IMR-90 (cell line): ENCODE results near the gene AADACL4. TPM values are rescaled to one million over a fixed set of nuclear protein-coding genes. Genes with fewer than 3 reads are reported as not detected.

Experiments
- ATAC-seq: fragments of 200-7000 bp; cut with Tn5 transposase; 2 replicates; pipeline ENCODE4 v1.9.1; 2020; ENCODE audit warnings: low read depth, mild to moderate bottlenecking, moderate library complexity
- BruUV-seq: library from RNA; stranded (reverse); fragments of 400-500 nt; replicated peaks from 2 replicates; lab custom pipeline; 2021; lab: Mats Ljungman, UMichigan
- CTCF ChIA-PET: fragments of 300-600 bp; formaldehyde crosslinking; extraction: SDS; loops from one replicate; lab custom pipeline; 2021; ENCODE audit warnings: antibody characterized with exemption; lab: Yijun Ruan, JAX
- POLR2A ChIA-PET: fragments of 300-600 bp; sonication (Branson Sonifier 250); formaldehyde crosslinking; loops from one replicate; lab custom pipeline; 2022; ENCODE audit warnings: antibody characterized with exemption; ENCODE audit not compliant: unreplicated experiment; lab: Charles Lee
- DNase-seq: peaks from one replicate; pipeline ENCODE4 v3.0.0; 2013
- H2AFZ ChIP-seq: replicated peaks from 2 replicates; pipeline ENCODE3; 2013; ENCODE audit warnings: low read length, mild to moderate bottlenecking; ENCODE audit not compliant: poor library complexity
- H2AK5ac ChIP-seq: 2 replicates; pipeline ENCODE4 v1.6.1; 2013; ENCODE audit warnings: low read depth, low read length, inconsistent platforms
- H2AK9ac ChIP-seq: replicated peaks from 2 replicates; pipeline ENCODE3; 2013; ENCODE audit warnings: mild to moderate bottlenecking, low read depth, low read length, moderate library complexity; ENCODE audit not compliant: poor library complexity
- H2BK120ac ChIP-seq: 2 replicates; pipeline ENCODE4 v1.6.1; 2013; ENCODE audit warnings: low read depth, low read length, inconsistent platforms
- H2BK15ac ChIP-seq: 3 replicates; pipeline ENCODE4 v1.6.1; 2013; ENCODE audit warnings: low read depth, low read length, inconsistent platforms
- H2BK20ac ChIP-seq: 2 replicates; pipeline ENCODE4 v1.6.1; 2013; ENCODE audit warnings: low read depth, mild to moderate bottlenecking, inconsistent platforms, low read length, moderate library complexity
- H2BK5ac ChIP-seq: 2 replicates; pipeline ENCODE4 v1.6.1; 2013; ENCODE audit warnings: mild to moderate bottlenecking, low read depth, low read length, inconsistent platforms; ENCODE audit not compliant: poor library complexity, severe bottlenecking
- H3K14ac ChIP-seq: replicated peaks from 2 replicates; pipeline ENCODE4 v1.6.1; 2013; ENCODE audit warnings: low read depth, low read length, inconsistent platforms
- H3K18ac ChIP-seq: 2 replicates; pipeline ENCODE4 v1.6.1; 2013; ENCODE audit warnings: low read depth, low read length, control low read depth
- H3K23ac ChIP-seq: 2 replicates; pipeline ENCODE4 v1.6.1; 2013; ENCODE audit warnings: low read depth, low read length, inconsistent platforms
- H3K27ac ChIP-seq: 2 replicates; pipeline ENCODE4 v1.5.1; 2013; ENCODE audit warnings: mild to moderate bottlenecking, control low read depth, low read length; ENCODE audit not compliant: insufficient read depth
- H3K27me3 ChIP-seq: 2 replicates; pipeline ENCODE4 v1.6.1; 2013; ENCODE audit warnings: low read length; ENCODE audit not compliant: control insufficient read depth, insufficient read depth
- H3K36me3 ChIP-seq: 2 replicates; pipeline ENCODE4 v1.6.1; 2013; ENCODE audit warnings: low read length, mixed read lengths; ENCODE audit not compliant: control insufficient read depth, insufficient read depth
- H3K4ac ChIP-seq: 2 replicates; pipeline ENCODE4 v1.6.1; 2013; ENCODE audit warnings: low read depth, low read length, inconsistent platforms
- H3K4me1 ChIP-seq: 2 replicates; pipeline ENCODE4 v1.6.1; 2013; ENCODE audit warnings: low read length, mixed read lengths; ENCODE audit not compliant: control insufficient read depth, insufficient read depth
- H3K4me2 ChIP-seq: 2 replicates; pipeline ENCODE4 v1.6.1; 2013; ENCODE audit warnings: low read depth, mild to moderate bottlenecking, control low read depth, low read length, moderate library complexity
- H3K4me3 ChIP-seq: 2 replicates; pipeline ENCODE4 v1.5.1; 2013; ENCODE audit warnings: low read depth, mild to moderate bottlenecking, control low read depth, low read length, moderate library complexity; ENCODE audit not compliant: insufficient read depth
- H3K56ac ChIP-seq: 2 replicates; pipeline ENCODE4 v1.6.1; 2013; ENCODE audit warnings: low read length, inconsistent platforms; ENCODE audit not compliant: insufficient read depth; ENCODE audit errors: extremely low read depth
- H3K79me1 ChIP-seq, 2 experiments: 2 replicates each; pipeline ENCODE4 v1.6.1; 2013; ENCODE audit warnings: low read length in 2 of 2, inconsistent platforms in 1 of 2, low read depth in 1 of 2
- H3K9ac ChIP-seq: 2 replicates; pipeline ENCODE4 v1.6.1; 2013; ENCODE audit warnings: low read depth, low read length, control low read depth
- H3K9me1 ChIP-seq: 2 replicates; pipeline ENCODE4 v1.6.1; 2013; ENCODE audit warnings: low read length, inconsistent platforms; ENCODE audit not compliant: insufficient read depth
- H3K9me3 ChIP-seq: 2 replicates; pipeline ENCODE4 v1.6.1; 2013; ENCODE audit warnings: low read length; ENCODE audit not compliant: control insufficient read depth, insufficient read depth
- H4K20me1 ChIP-seq: 2 replicates; pipeline ENCODE4 v1.6.1; 2013; ENCODE audit warnings: low read length, inconsistent platforms; ENCODE audit not compliant: insufficient read depth
- H4K5ac ChIP-seq: 2 replicates; pipeline ENCODE4 v1.6.1; 2013; ENCODE audit warnings: mild to moderate bottlenecking, low read depth, low read length, control low read depth
- H4K8ac ChIP-seq, 2 experiments: 2 replicates each; pipeline ENCODE4 v1.6.1; 2013; ENCODE audit warnings: low read depth in 2 of 2, low read length in 2 of 2, control low read depth in 1 of 2, inconsistent platforms in 1 of 2
- H4K91ac ChIP-seq: 2 replicates; pipeline ENCODE4 v1.6.1; 2013; ENCODE audit warnings: low read depth, low read length, inconsistent platforms; ENCODE audit not compliant: insufficient read depth
- CHD1 ChIP-seq: IDR thresholded peaks from 2 replicates; pipeline ENCODE4 v1.6.1; 2012; ENCODE audit warnings: low read depth, low read length, improper control_type of control experiment
- FOS ChIP-seq: fragments of 150-350 bp; IDR thresholded peaks from 2 replicates; pipeline ENCODE4 v1.6.1; 2016; ENCODE audit warnings: low read depth, low read length
- MXI1 ChIP-seq: IDR thresholded peaks from 2 replicates; pipeline ENCODE4 v1.6.1; 2012; ENCODE audit warnings: low read depth, mild to moderate bottlenecking, low read length, moderate library complexity, borderline replicate concordance
- NFE2L2 ChIP-seq: fragments of 150-350 bp; IDR thresholded peaks from 2 replicates; pipeline ENCODE4 v1.6.1; 2016; ENCODE audit warnings: low read depth, mild to moderate bottlenecking, low read length
- POLR2A ChIP-seq: IDR thresholded peaks from 2 replicates; pipeline ENCODE4 v1.6.1; 2012; ENCODE audit warnings: mild to moderate bottlenecking, low read depth, low read length
- RAD21 ChIP-seq: IDR thresholded peaks from 2 replicates; pipeline ENCODE4 v1.6.1; 2012; ENCODE audit warnings: low read length, improper control_type of control experiment
- SMC3 ChIP-seq: fragments of 150-350 bp; IDR thresholded peaks from 2 replicates; pipeline ENCODE4 v1.6.1; 2016; ENCODE audit warnings: low read depth, mild to moderate bottlenecking, antibody characterized with exemption, low read length, moderate library complexity
- USF2 ChIP-seq: fragments of 150-350 bp; IDR thresholded peaks from 2 replicates; pipeline ENCODE4 v1.6.1; 2017; ENCODE audit warnings: mild to moderate bottlenecking, antibody characterized with exemption, low read length, low read depth
- WGBS, 2 experiments: methylation state at CpG; one replicate each; pipeline versions ENCODE4 v1.1.5 to v1.1.7; 2013; ENCODE audit warnings: missing lambda C conversion rate in 2 of 2; ENCODE audit not compliant: insufficient read length in 1 of 2; ENCODE audit errors: extremely low coverage in 2 of 2; 5-methylcytosine and 5-hydroxymethylcytosine counted together
- dilution Hi-C: fragments of 300-500 bp; cut with HindIII; formaldehyde crosslinking; loops from one replicate; pipeline ENCODE4 v1.14.3; 2018; ENCODE audit warnings: low sequenced_read_pairs; ENCODE audit not compliant: unreplicated experiment
- in situ Hi-C: fragments of 300-500 bp; cut with MboI; formaldehyde crosslinking; loops from 3 replicates; pipeline ENCODE4 v1.14.3; 2019; ENCODE audit warnings: low sequenced_read_pairs, inconsistent platforms, mixed read lengths
- intact Hi-C: fragments of 100-400 bp; cut with micrococcal nuclease; formaldehyde crosslinking; loops from 2 replicates; pipeline ENCODE4 v1.10.0; 2022
- polyA plus RNA-seq, 3 experiments: library from polyadenylated mRNA; depleted of rRNA; stranded (reverse); fragments of >200 nt; gene quantifications; 2 replicates each; pipeline ENCODE4 v1.2.3, GENCODE V29; 2012; ENCODE audit warnings: low replicate concordance in 1 of 3
- total RNA-seq: library from RNA; depleted of rRNA; stranded (reverse); fragments of >200 nt; gene quantifications from 2 replicates; pipeline ENCODE4 v1.2.3, GENCODE V29; 2012

AADACL4 gene
- total and polyA plus RNA-seq, 2 of the 4 experiments (the other 2 are of a cell fraction): not detected

GRCh38 chr1:12703821-12704451 lies 60.1 kb downstream of the AADACL4 start:
- Histone ChIP-seq H2AFZ (no peak overlapping the region), H3K14ac (no peak overlapping the region), H3K27ac (no peak overlapping the region), H2BK120ac (no peak overlapping the region), H3K27me3 (no peaks in the 10 kb centered on the region), H3K4ac (no peak overlapping the region), H2AK5ac (no peak overlapping the region), H3K36me3 (no peaks in the 10 kb centered on the region), H3K4me2 (no peak overlapping the region), H3K79me1 (no peaks in the 10 kb centered on the region), H3K9me1 (no peaks in the 10 kb centered on the region), H3K9me3 (no peaks in the 10 kb centered on the region), H3K23ac (no peak overlapping the region), H2BK15ac (no peak overlapping the region), H4K20me1 (no peaks in the 10 kb centered on the region), H3K4me1 (no peaks in the 10 kb centered on the region), H2AK9ac (no peak overlapping the region), H3K18ac (no peak overlapping the region), H4K5ac (no peak overlapping the region), H2BK20ac (no peak overlapping the region), H3K4me3 (no peak overlapping the region), H3K9ac (no peak overlapping the region), H4K8ac (no peak overlapping the region), H3K56ac (no peak overlapping the region), H4K91ac (no peak overlapping the region), H2BK5ac (no peak overlapping the region)
- no peak for DNase-seq
- no peak for TF ChIP-seq RAD21
- no peak for TF ChIP-seq NFE2L2
- no peak for TF ChIP-seq SMC3
- TF ChIP-seq POLR2A: no peak
- no peak for TF ChIP-seq MXI1
- TF ChIP-seq FOS: no peak
- no peak for TF ChIP-seq USF2
- TF ChIP-seq CHD1: no peak
- intact Hi-C loops (no loop called here), dilution Hi-C loops (no loop called here), in situ Hi-C loops (no loop called here)
- ChIA-PET POLR2A (no interaction called here), CTCF (no interaction called here)
- ATAC-seq: no peak
- 31% methylated on average over 3 of the region's 6 CpGs; no CpG with 5 or more reads in 1 of the 2 experiments for WGBS, 2 experiments
- no TSS peak for BruUV-seq
